ENCODE measurements around the gene RTP4.

RTP4 gene

GRCh38 chr3:187358068-187358467 lies 10.1 kb upstream of the RTP4 start:
- Histone ChIP-seq H3K9ac (ENCODE audit: low read length) (no peak overlapping the region), H3K4me3 (ENCODE audit: low read length) (no peak overlapping the region), H3K4me2 (ENCODE audit: low read depth, low read length) (no peak overlapping the region), H3K36me3 (replicated peaks; ENCODE audit: insufficient read depth, low read length) (no peaks in the 10 kb centered on the region), H3K9me3 (replicated peaks; ENCODE audit: insufficient read depth, low read length) (no peaks in the 10 kb centered on the region), H3K4me1 (ENCODE audit: low read length) (no peaks in the 10 kb centered on the region), H2AFZ (ENCODE audit: low read length) (no peak overlapping the region), H3K9me2 (replicated peaks; ENCODE audit: insufficient read depth, low read length) (no peaks in the 10 kb centered on the region), H3F3A (ENCODE audit: insufficient read depth, low read length) (no peaks in the 10 kb centered on the region), H3K27me3 (replicated peaks; ENCODE audit: insufficient read depth, low read length) (no peaks in the 10 kb centered on the region), H3K27ac (ENCODE audit: low read length) (no peak overlapping the region), H4K20me1 (ENCODE audit: insufficient read depth, low read length) (no peaks in the 10 kb centered on the region), H3K79me2 (ENCODE audit: low read length) (no peaks in the 10 kb centered on the region)
- DNase-seq, result no peak
- TF ChIP-seq CTCF (IDR thresholded peaks at IDR 0.05; ENCODE audit: low read length), result no peak
- TF ChIP-seq EZH2phosphoT487 (IDR thresholded peaks at IDR 0.05; ENCODE audit: low read length), result no peak

DNA sequence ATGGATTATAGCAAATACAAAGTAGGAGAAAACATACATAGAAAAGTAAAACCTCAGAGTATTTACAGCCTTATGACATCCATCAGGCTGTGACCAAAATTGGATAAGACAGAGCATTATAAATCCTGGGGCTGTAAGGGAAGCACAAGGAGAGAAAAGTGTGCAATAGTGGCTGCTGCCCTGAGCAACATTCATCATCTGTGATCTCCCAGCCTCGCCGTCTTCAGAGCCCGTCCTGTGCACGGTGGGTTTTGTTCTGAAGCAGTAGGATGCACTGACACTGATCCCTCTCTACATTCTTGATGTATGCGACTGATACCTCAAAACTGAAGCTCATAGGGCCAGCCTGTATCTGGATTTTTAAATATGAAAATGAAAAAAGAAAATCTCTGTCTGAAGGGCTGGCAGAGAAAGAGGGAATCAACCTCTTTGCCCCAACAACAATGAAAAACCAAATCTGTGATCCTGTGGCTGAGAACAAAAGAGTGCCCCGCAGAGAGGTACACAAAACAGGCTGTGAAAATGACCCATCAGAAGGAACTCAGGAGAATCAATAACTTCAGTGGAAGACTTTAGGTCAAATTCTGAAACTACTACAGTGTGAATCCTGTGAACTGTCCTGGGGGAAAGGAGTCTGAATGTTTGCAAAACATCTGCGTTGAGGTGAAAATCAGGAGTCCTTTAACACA lies 8.2 kb upstream of the RTP4 start:
- Histone ChIP-seq H3K4me3 (ENCODE audit: low read length) (no peak overlapping the region), H3K9me3 (replicated peaks; ENCODE audit: insufficient read depth, low read length) (no peaks in the 10 kb centered on the region), H3K36me3 (replicated peaks; ENCODE audit: insufficient read depth, low read length) (no peaks in the 10 kb centered on the region), H3K9ac (ENCODE audit: low read length) (no peak overlapping the region), H3K4me1 (ENCODE audit: low read length) (no peaks in the 10 kb centered on the region), H3K27me3 (replicated peaks; ENCODE audit: insufficient read depth, low read length) (no peaks in the 10 kb centered on the region), H3K27ac (ENCODE audit: low read length) (no peak overlapping the region), H3K79me2 (ENCODE audit: low read length) (no peaks in the 10 kb centered on the region), H3K9me2 (replicated peaks; ENCODE audit: insufficient read depth, low read length) (no peaks in the 10 kb centered on the region), H2AFZ (ENCODE audit: low read length) (no peak overlapping the region), H3K4me2 (ENCODE audit: low read depth, low read length) (no peak overlapping the region), H3F3A (ENCODE audit: insufficient read depth, low read length) (no peaks in the 10 kb centered on the region), H4K20me1 (ENCODE audit: insufficient read depth, low read length) (no peaks in the 10 kb centered on the region)
- TF ChIP-seq CTCF (IDR thresholded peaks at IDR 0.05; ENCODE audit: low read length) (no peak), EZH2 (optimal IDR thresholded peaks at IDR 0.05; ENCODE audit: low read depth, low read length) (no peak), EZH2phosphoT487 (IDR thresholded peaks at IDR 0.05; ENCODE audit: low read length) (no peak)
- DNase-seq, result no peak

DNA sequence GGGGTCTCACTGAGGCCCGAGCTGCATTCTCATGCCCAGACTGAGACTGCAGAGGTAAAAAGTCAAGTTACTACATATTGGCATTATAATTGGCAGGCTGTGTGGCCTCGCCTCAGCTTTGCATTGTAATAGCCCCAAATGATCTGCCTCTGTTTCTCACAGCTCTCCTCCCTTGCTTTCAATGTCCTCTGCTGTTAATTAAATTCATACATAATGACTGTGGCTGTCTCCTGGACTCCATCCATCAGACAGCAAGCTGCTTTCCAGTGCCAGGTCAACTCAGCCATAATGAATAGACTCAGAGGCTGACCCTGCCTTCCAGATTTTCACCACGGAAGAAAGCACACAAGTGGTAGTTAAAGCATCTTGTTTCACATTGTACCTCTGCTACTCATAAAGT lies 7.6 kb upstream of the RTP4 start:
- Histone ChIP-seq H3K9ac (ENCODE audit: low read length) (no peak overlapping the region), H3K27ac (ENCODE audit: low read length) (no peak overlapping the region), H3K79me2 (ENCODE audit: low read length) (no peaks in the 10 kb centered on the region), H3K36me3 (replicated peaks; ENCODE audit: insufficient read depth, low read length) (no peaks in the 10 kb centered on the region), H3K4me1 (ENCODE audit: low read length) (no peaks in the 10 kb centered on the region), H3K9me3 (replicated peaks; ENCODE audit: insufficient read depth, low read length) (no peaks in the 10 kb centered on the region), H3K27me3 (replicated peaks; ENCODE audit: insufficient read depth, low read length) (no peaks in the 10 kb centered on the region), H3K9me2 (replicated peaks; ENCODE audit: insufficient read depth, low read length) (no peaks in the 10 kb centered on the region), H3K4me3 (ENCODE audit: low read length) (no peak overlapping the region), H2AFZ (ENCODE audit: low read length) (no peak overlapping the region), H4K20me1 (ENCODE audit: insufficient read depth, low read length) (no peaks in the 10 kb centered on the region), H3K4me2 (ENCODE audit: low read depth, low read length) (no peak overlapping the region), H3F3A (ENCODE audit: insufficient read depth, low read length) (no peaks in the 10 kb centered on the region)
- TF ChIP-seq EZH2phosphoT487 (IDR thresholded peaks at IDR 0.05; ENCODE audit: low read length) (no peak), CTCF (IDR thresholded peaks at IDR 0.05; ENCODE audit: low read length) (no peak), EZH2 (optimal IDR thresholded peaks at IDR 0.05; ENCODE audit: low read depth, low read length) (no peak)
- DNase-seq, result no peak
